HG03196 (cell line): Measurements from ENCODE around the gene PCGF2.
A peak's percentile ranks its signal among the peaks of the same experiment; 100 is the strongest.

Experiments
- ATAC-seq: cut with Tn5 transposase; IDR thresholded peaks from one replicate; pipeline ENCODE4 v1.9.1; 2021; ENCODE audit not compliant: unreplicated experiment

Gene PCGF2

DNA sequence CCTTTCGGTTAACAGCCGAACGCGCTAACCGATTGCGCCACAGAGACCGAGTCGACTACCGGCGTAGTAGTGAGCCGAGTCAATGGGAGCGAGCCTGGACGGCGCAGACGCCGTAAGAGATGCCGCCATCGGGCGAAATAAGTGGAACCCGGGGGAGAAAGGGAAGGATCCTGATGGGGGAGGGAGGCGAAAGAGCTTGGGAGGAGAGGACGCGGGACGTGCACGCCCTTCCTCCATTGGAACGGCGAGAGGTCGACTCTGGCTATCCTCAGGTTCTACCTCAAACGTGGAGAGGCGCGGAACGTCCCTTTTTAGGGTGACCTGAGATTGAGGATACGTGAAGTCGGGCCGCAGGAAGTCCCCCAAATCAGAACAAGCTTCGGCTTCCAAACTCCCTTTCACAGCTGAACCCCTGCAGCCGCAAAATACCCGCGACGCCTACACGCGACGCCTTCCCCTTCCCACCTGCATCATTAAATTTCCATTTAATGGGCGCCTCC, 3.7 kb upstream of the PCGF2 start:
- ATAC-seq: peak; percentile 21

GRCh38 chr17:38751144-38751807, 3.1 kb upstream of the PCGF2 start:
- ATAC-seq: no peak

- no peak for ATAC-seq
Measured at GRCh38 chr17:38750312-38751121, 2.4 kb upstream of the PCGF2 start.

DNA sequence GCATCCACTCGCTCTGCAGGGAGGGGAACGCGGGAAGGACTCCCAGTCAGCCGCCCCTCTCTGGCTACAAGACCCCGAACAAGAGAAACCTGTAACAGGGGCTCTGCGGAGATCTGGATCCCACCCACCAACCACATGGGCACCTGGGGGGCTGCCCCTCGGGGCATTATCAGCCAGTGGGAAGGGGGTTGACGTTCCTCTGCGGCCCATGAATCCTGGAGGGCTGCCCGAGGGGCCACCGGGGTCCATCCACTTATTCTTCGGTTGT, 1.8 kb upstream of the PCGF2 start:
- ATAC-seq: no peak

DNA sequence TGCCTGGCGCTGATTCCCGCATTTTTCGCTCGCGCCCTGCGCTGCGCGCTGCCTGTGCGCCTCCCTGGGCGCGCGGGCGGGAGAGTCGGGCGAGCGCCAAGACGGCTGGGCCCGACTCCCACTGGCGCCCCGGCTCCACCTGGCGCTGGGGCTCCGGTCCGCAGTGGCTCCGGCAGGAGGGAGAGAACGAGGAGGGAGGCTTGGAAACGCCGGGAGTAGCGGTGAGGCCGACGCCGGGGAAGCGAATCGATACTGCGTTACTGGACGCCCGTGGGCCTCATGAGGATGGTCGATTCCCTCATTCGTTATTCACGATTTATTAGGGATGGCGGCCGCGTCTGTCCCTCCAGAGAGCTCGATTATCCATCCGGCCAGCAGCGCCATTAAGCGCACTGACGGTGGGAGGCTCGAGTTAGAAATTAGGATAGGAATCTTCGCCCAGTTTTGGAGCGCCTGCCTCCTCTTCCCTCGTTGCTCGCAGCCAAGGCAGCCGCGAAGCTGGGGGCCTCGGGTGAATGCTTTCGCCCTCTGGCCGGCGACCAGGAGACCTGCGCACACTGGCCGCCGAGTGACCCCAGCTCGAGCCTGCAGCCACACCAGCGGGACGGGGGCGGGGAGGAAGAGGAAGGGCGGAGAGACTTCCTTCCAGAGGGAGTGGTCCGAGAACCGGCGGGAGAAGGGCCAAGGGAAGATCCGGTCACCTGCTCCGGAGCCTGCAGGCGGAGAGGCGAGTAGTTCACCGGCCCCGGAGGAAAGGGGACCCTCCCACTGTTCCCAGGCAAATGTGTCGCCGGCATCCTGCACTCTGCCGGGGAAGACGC, 1.3 kb upstream of the PCGF2 start:
- no peak for ATAC-seq

DNA sequence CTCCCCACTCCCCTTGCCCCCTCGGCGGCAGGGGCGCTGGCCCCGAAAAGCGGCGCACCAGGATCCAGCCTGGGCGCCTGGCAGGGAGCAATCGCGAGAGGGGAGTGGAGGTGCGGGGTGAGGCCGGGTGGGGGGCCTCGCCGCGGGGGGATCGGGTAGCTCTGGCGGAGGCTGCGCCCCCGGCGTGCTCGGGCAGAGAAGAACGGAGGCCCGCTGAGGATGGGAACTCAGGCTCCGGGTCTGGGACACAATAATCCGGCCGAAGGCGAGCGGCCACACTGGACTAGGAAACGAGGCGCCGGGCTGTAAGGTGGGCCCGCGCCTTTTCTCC, 721 bp upstream of the PCGF2 start:
- no peak for ATAC-seq

DNA sequence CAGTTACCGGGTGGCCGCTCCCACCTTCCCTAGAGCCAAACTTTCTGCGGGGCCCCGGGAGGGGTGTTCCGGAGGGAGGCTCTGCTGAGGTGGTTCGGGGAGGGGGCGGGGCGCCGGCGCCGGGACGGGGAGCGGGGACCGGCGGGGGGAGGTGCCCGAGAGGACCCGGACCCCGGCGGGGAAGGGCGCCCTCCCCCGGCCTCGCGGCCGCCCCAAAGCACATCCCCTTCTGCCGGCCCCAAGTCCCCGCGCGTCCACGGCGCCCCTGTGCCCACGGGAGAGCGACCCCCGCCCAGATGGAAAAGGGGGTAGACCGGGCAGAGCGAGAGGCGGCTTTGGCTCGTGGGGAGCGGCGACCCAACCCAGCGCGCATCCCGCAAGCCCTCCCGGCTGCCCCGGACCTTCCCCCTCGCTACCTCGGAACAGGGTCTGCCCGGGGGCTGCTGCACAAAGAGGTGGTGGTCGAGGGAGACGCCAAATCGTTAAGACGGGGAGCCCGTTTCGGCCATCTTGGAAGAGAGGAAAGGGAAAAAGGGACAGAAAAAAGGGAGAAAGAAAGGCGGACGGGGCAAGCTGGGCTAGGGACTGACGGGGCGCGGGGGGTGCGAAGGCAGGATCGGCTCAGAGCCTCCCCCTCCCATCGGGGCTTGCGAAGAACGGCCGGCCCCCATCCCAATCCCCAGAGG, 530 bp downstream of the PCGF2 start:
- ATAC-seq: no peak

GRCh38 chr17:38746849-38747462, 1.2 kb downstream of the PCGF2 start:
- no peak for ATAC-seq

- no peak for ATAC-seq
Measured at GRCh38 chr17:38746004-38746848, 1.9 kb downstream of the PCGF2 start.

GRCh38 chr17:38745545-38745944, 2.6 kb downstream of the PCGF2 start:
- ATAC-seq: no peak

DNA sequence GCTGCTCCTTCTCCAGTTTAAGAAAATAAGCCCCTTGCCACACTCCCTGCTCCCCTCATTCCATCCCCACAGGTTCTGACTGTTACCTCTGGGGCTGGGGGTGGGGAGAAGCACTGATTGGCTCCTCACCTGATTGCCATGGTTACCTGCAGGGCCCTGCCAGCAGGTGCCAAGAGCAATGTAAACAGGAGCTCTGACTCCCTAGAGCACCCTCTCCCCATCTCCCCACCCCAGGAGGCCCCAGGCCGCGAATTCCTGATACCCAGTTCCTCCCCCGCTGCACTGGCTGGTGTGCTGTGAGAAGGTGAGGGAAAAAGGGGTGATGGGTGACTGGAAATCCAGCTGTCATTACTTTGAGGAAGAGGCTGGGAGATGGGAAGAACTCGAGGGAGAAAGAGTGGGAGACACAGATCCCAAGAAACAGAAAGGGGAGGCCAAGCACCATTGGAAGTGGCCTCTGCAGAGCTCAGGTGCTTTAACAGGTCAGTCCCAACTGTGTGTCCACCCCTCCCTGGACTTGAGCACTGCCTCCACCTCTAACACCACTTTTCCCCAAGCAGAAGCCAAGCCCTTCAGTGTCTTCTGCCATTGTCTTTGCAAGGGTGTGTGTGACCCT, 4.5 kb downstream of the PCGF2 start:
- no peak for ATAC-seq

GRCh38 chr17:38742411-38743308, 5.5 kb downstream of the PCGF2 start:
- ATAC-seq: no peak

DNA sequence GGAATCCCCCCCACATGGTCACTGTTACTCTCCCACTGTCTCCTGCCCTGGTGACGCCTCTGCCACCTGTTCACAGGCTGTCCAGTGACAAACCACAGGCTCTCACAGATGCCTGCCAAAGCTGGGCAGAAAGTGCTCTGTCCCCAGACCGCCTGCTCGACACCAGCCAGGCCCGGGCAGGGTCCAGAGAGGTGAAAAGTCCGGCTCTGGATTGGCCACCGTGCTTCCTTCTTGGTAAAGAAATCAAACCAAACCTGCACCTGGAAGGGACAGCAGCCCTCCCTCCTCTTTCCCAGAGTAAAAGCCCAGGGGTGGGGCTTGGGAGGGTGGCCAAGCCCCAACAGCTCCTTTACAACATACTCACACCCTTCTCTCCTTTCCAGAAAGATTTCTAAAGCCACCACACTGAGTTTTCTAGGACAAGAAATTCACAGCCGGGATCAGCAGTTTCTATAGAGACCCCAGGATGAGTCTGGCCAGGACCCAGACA, 6.2 kb downstream of the PCGF2 start:
- ATAC-seq: no peak

DNA sequence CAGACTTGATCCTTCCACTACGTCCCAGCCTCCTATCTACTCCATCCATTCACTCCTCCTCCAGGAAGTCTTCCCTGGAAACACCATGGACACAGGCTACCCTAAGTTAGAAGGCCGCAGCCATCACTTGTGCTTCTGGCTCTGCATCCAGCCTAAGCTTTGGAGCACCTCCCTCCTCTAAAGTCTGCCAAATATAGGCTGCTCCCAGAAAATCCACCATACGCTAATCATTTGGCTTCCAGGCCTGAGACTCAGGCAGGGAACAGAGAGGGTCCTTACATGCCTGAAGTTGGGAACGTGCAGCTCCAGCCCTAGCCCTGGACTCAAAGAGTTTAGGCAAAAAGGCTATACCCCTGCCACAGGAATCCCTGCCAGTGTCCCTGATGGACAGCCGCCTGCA, 6.7 kb downstream of the PCGF2 start:
- no peak for ATAC-seq

DNA sequence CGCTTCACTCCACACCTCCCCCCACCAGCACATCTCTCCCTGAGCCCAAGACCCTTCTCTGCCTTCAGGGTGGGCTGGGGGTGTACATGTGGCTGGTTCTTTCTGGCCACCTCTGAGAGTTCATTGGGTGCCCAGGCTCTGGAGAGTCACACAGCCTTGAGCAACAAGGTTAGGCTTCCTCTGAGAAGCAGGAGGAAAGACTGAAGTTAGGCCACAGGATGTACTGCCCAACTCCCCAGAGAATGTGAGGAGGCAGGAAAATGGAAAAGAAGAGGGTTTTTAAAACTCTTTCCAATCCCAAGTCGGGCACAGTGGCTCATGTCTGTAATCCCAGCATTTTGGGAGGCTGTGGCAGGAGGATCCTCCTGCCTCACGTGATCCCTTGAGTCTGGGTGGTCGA, 7.3 kb downstream of the PCGF2 start:
- ATAC-seq: no peak

GRCh38 chr17:38740044-38740443, 8.1 kb downstream of the PCGF2 start:
- no peak for ATAC-seq

- no peak for ATAC-seq
Measured at GRCh38 chr17:38739305-38739704, 8.8 kb downstream of the PCGF2 start.

GRCh38 chr17:38738686-38739085, 9.4 kb downstream of the PCGF2 start:
- ATAC-seq: no peak
